ENCODE results near the gene ACVR2A.

The ACVR2A gene

DNA sequence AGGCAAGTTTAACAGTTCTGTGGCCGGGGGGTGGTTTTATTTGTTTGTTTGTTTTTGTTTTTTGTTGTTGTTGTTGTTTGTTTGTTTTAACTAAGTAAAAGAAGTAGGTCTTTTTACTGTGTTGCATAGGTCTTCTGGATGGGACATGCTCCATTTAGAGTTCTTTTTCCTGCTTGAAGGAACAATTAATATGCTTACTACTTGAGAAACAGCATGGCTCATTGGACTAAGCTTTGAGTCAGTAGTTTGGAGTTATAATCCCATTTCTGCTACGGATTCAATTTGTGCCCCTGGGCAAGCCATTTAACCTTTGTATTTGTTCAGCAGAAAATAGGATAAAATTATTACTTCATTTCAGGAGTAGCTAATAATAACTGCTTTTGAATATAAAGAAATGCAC is 8.7 kb upstream of the ACVR2A start:
- Histone ChIP-seq H3K79me2 (ENCODE audit: control insufficient read depth, insufficient read depth, low read length, unreplicated experiment) (no peaks in the 10 kb centered on the region), H3K4me1 (ENCODE audit: control insufficient read depth, insufficient read depth, low read length, unreplicated experiment) (no peaks in the 10 kb centered on the region), H2AFZ (ENCODE audit: low read length, unreplicated experiment) (no peak overlapping the region), H3K36me3 (ENCODE audit: insufficient read depth, low read length) (no peaks in the 10 kb centered on the region), H3K4me3 (ENCODE audit: low read depth, low read length) (no peak overlapping the region), H3K27ac (ENCODE audit: low read depth, low read length) (no peak overlapping the region), H3K27me3 (ENCODE audit: insufficient read depth, low read length) (no peaks in the 10 kb centered on the region)

DNA sequence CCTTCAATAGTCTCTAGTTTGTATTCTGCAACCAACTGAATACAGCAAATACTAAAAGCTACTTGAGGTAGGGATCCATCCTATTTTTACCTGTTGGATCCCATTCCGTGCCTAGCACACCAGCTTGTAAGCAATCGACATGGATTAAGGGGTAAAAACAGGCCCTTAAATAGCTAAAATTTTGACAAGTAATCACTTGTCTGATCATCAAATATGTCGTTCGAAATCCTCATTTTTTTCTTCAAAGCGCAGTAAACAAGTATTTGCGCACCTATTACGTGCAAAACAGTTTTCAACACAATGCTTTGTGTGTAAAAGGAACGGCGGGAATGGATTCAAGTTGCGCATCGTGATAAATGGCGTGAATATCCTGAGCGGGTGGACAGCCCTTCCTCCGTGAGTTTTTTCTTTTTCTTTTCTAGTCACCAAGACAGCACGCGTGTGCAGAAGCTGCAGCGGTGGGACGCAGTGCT is 1.4 kb upstream of the ACVR2A start:
- Histone ChIP-seq H2AFZ (ENCODE audit: low read length, unreplicated experiment) (peak overlapping the region; percentile 81), H3K4me3 (ENCODE audit: low read depth, low read length) (peak overlapping the region; percentile 90), H3K27me3 (ENCODE audit: insufficient read depth, low read length) (no peaks in the 10 kb centered on the region), H3K27ac (ENCODE audit: low read depth, low read length) (peak overlapping the region; percentile 87), H3K4me1 (ENCODE audit: control insufficient read depth, insufficient read depth, low read length, unreplicated experiment) (peaks cover 14% of the 10 kb centered on the region), H3K36me3 (ENCODE audit: insufficient read depth, low read length) (no peaks in the 10 kb centered on the region), H3K79me2 (ENCODE audit: control insufficient read depth, insufficient read depth, low read length, unreplicated experiment) (peaks cover 32% of the 10 kb centered on the region)

DNA sequence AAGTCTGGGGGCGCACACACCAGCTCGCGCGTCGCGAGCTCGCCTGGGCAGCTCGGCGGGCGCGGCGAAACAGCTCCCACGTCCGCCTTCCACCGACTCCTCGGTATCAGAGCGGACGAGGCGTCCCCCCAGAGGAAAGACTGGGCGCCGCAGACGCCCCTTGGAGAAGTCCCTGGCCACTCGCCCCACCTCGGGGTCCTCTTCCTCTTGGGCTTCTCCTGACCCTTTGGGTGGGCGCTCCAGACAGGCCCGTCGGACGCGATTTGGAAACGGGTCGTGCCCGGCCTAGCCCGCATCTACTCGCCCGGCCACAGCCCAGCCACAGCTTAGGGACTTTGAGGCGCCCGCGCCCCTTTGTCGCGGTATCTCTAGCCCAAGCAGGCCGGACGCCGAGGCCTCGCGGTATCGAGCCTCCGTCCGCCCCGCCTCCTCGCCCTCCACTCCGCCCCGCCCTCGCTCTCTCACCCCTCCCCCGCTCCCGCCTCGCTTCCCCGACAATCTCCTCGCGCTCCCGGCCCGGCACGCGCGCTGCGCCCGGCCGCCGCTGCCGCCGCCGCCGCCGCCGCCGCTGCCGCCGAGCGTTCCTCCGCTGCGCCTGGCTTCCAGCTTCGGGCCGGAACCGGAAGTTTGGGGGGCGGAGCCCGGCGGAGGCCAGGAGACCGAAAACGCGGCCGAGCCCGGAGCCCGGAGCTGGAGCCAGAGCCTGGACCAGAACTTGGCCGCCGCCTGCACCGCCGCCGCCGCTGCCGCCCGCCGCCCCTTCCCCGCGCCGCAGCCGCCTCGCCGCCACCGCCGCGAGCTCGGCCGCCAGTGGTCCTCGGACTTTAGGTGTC is 749 bp upstream of the ACVR2A start:
- Histone ChIP-seq H2AFZ (ENCODE audit: low read length, unreplicated experiment) (peak overlapping the region; percentile 88), H3K36me3 (ENCODE audit: insufficient read depth, low read length) (no peaks in the 10 kb centered on the region), H3K79me2 (ENCODE audit: control insufficient read depth, insufficient read depth, low read length, unreplicated experiment) (peaks cover 36% of the 10 kb centered on the region), H3K4me1 (ENCODE audit: control insufficient read depth, insufficient read depth, low read length, unreplicated experiment) (peaks cover 14% of the 10 kb centered on the region), H3K4me3 (ENCODE audit: low read depth, low read length) (peak overlapping the region; percentile 90), H3K27me3 (ENCODE audit: insufficient read depth, low read length) (no peaks in the 10 kb centered on the region), H3K27ac (ENCODE audit: low read depth, low read length) (peak overlapping the region; percentile 87)

DNA sequence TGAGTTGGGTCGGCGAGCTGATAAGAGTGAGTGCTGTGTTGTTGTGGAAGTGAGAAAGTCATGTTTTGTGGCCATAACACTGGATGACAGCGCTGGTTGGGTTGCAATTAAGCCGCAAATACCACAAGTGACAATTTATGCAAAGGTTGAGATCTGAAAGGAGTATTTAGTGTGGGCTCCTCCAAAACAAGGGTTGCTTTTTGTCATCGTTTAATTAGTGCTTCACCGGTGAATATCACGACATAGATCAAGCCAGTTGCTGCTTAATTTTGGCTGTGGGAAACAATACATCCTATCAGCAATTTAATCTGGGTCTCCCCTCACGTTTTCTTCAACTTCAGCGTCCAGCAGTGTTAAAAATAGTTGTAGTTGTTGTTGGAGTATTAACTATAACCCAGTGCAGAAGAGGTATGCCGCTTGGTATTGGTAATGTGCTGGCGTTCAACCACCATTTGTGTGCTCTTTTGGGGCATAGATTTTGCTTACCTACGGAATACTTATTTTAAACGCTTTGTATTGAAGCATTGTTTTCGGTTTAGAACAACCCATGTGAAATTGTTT is 662 bp downstream of the ACVR2A start:
- H3K27ac ChIP-seq (ENCODE audit: low read depth, low read length) = no peak overlapping the region
- peak overlapping the region; percentile 39 for H2AFZ ChIP-seq (ENCODE audit: low read length, unreplicated experiment)
- peaks cover 50% of the 10 kb centered on the region for H3K79me2 ChIP-seq (ENCODE audit: control insufficient read depth, insufficient read depth, low read length, unreplicated experiment)
- no peaks in the 10 kb centered on the region for H3K27me3 ChIP-seq (ENCODE audit: insufficient read depth, low read length)
- H3K4me1 ChIP-seq (ENCODE audit: control insufficient read depth, insufficient read depth, low read length, unreplicated experiment) = peaks cover 14% of the 10 kb centered on the region
- peak overlapping the region; percentile 87 for H3K4me3 ChIP-seq (ENCODE audit: low read depth, low read length)
- H3K36me3 ChIP-seq (ENCODE audit: insufficient read depth, low read length) = no peaks in the 10 kb centered on the region

DNA sequence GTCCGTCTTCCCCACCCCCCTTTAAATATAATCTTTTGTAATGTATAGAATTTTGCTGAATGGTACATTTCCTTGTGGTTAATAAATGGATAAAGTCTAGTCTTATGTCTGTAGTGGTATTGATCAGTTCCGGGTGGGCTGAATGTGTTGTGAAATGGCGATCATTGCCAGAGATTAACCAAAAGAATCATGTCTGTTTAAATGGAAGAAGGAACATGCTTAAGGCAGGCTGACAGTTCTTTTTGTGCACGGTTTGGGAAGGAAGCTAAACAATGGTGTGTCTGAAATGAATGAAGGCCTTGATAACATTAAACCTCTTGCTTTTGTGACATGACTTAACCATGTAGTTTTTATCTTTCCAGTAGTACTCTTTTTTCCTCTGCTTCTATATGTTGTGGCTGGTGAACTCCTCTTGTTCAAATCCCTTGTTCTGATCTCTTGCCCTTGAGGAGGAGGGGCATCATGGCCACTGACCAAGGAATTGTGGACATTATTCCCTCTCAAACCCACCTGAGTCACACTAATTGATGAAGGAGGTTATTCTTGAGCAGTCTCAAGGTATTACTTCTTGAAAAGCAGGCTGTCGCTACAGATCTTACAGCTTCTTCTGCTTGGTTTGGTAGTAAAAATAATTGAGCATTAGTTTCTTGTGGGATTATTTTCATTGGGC is 1.7 kb downstream of the ACVR2A start:
- Histone ChIP-seq H2AFZ (ENCODE audit: low read length, unreplicated experiment) (no peak overlapping the region), H3K27ac (ENCODE audit: low read depth, low read length) (no peak overlapping the region), H3K27me3 (ENCODE audit: insufficient read depth, low read length) (no peaks in the 10 kb centered on the region), H3K4me1 (ENCODE audit: control insufficient read depth, insufficient read depth, low read length, unreplicated experiment) (peaks cover 14% of the 10 kb centered on the region), H3K79me2 (ENCODE audit: control insufficient read depth, insufficient read depth, low read length, unreplicated experiment) (peaks cover 60% of the 10 kb centered on the region), H3K36me3 (ENCODE audit: insufficient read depth, low read length) (no peaks in the 10 kb centered on the region), H3K4me3 (ENCODE audit: low read depth, low read length) (peak overlapping the region; percentile 87)

DNA sequence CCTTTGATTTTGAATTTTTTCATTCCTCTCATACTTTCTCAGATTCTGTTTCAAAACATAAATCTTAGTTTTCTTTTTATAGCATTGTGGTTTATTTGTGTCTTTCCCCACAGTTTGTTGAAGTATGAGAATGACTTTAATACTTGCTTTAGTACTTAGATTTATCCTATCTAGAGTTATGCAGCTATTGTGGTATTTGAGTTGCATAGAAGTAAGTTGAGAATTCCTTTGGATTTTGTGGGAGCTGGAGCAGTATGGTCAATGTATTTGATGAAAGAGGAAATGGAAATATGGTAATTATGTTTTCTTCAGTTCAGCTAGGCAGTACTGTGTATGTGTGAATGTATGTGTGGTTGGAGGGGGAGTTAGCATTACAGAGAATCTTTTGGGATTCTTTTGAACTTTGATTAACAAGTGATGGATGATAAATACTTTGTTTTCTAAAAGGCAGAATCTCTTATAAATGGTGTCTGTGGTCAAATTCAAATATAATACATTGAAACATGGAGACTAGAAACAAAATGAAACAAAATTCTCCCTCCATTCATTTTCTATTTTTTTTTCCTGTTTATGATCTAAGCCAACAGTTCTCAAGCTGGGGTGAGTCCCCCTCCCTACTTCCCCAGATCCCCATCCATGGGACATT is 3.0 kb downstream of the ACVR2A start:
- peaks cover 73% of the 10 kb centered on the region for H3K79me2 ChIP-seq (ENCODE audit: control insufficient read depth, insufficient read depth, low read length, unreplicated experiment)
- no peaks in the 10 kb centered on the region for H3K36me3 ChIP-seq (ENCODE audit: insufficient read depth, low read length)
- no peak overlapping the region for H2AFZ ChIP-seq (ENCODE audit: low read length, unreplicated experiment)
- H3K27me3 ChIP-seq (ENCODE audit: insufficient read depth, low read length) = no peaks in the 10 kb centered on the region
- H3K27ac ChIP-seq (ENCODE audit: low read depth, low read length) = no peak overlapping the region
- peaks cover 10% of the 10 kb centered on the region for H3K4me1 ChIP-seq (ENCODE audit: control insufficient read depth, insufficient read depth, low read length, unreplicated experiment)
- H3K4me3 ChIP-seq (ENCODE audit: low read depth, low read length) = peak overlapping the region; percentile 87; the same call in 1 of the 2 replicates

DNA sequence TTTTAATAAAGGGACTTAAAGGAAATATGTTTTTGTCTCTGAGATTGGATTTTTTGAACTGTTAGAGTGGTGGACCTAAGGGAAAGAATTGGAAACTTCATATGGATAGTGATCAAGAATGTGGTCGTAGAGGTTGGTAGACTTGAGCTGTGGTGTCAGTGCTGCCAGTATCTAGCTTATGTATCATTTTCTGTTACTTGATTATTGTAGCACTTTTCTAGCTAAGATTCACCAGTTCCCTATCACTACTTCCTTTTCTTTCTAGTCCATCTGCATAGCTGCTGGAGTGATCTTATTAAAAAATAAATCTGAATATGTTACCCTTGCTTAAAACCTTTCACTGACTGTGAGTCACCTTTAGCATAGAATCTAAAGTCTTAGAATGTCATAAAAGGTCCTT is 6.0 kb downstream of the ACVR2A start:
- H3K36me3 ChIP-seq (ENCODE audit: insufficient read depth, low read length) = no peaks in the 10 kb centered on the region
- H3K27me3 ChIP-seq (ENCODE audit: insufficient read depth, low read length) = no peaks in the 10 kb centered on the region
- no peak overlapping the region for H3K4me3 ChIP-seq (ENCODE audit: low read depth, low read length)
- H3K4me1 ChIP-seq (ENCODE audit: control insufficient read depth, insufficient read depth, low read length, unreplicated experiment) = peaks cover 8% of the 10 kb centered on the region
- H2AFZ ChIP-seq (ENCODE audit: low read length, unreplicated experiment) = no peak overlapping the region
- H3K27ac ChIP-seq (ENCODE audit: low read depth, low read length) = no peak overlapping the region
- H3K79me2 ChIP-seq (ENCODE audit: control insufficient read depth, insufficient read depth, low read length, unreplicated experiment) = peaks cover 76% of the 10 kb centered on the region

DNA sequence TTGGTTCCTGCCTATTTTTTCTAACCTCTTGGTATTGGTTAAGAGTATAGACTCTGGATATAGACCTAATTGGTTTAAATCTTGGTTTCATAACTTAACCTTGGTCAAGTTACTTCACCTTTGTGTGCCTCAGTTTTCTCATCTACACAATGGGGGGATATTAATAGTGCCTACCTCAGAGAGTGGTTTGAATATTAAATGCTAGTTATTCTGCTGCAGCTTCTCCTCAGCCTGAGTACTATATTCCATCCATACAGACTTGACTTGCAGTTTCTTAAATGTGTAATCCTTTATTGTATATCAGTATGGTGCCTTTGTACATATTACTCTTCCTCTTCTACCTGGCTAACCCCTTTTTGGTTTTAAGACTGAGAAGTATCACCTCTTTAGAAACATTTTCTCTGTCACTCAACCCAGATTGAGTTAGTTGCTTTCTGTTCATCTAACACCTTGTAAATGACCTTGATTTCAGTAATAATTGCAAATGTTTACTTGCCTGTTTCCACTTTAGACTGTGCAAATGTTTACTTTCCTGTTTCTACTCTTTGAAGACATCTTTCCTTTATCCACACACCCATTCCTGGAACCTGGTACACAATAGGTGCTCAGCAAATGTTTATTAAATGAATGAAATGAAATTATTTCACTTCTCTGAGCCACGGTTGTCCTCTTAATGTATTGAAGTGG is 6.6 kb downstream of the ACVR2A start:
- Histone ChIP-seq H3K36me3 (ENCODE audit: insufficient read depth, low read length) (no peaks in the 10 kb centered on the region), H3K79me2 (ENCODE audit: control insufficient read depth, insufficient read depth, low read length, unreplicated experiment) (peaks cover 73% of the 10 kb centered on the region)

DNA sequence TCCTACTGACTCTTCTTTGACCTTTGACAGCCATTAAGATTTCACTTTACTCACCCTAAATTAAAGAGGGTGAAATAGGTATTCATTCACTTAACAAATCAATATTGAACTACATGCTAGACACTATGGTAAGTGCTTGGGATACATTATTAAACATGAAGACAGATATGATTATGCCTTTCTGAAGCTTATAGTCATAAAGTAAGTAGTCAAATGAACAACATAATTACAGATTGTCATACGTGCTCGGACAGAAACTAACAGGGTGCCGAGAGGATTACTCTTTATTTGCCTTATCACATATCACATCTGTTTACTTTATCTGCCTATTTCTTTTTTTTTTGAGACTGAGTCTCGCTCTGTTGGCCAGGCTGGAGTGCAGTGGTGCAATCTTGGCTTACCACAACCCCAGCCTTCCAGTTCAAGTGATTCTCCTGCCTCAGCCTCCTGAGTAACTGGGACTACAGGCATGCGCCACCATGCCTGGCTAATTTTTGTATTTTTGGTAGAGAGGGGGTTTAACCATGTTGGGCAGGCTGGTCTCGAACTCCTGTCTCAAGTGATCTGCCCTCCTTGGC is 9.8 kb downstream of the ACVR2A start:
- H3K79me2 ChIP-seq (ENCODE audit: control insufficient read depth, insufficient read depth, low read length, unreplicated experiment) = peaks cover 63% of the 10 kb centered on the region

More for the DNA sequence above, 6.6 kb downstream of the ACVR2A start:
- Histone ChIP-seq H3K27ac (ENCODE audit: low read depth, low read length) (no peak overlapping the region), H3K4me1 (ENCODE audit: control insufficient read depth, insufficient read depth, low read length, unreplicated experiment) (peaks cover 8% of the 10 kb centered on the region), H3K27me3 (ENCODE audit: insufficient read depth, low read length) (no peaks in the 10 kb centered on the region), H3K4me3 (ENCODE audit: low read depth, low read length) (no peak overlapping the region), H2AFZ (ENCODE audit: low read length, unreplicated experiment) (no peak overlapping the region)

DNA sequence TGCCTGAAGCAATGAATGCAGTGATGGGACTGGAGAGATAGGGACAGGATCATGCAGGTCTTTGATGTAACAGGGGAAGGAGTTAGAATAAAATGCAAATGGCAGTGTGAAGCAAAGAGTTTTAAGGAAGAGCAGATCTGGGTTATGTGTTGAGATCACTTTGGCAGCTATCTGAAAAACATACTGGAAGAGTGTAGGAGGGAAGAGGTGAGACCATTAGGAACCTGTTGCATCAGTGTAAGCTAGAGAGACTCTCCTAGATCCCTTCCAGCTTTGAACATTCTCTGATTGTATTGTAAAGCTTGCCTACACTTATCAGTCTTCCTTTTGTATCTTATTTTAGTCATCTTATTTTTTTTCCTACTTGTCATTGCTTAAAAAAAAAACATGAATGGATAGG is 10.5 kb downstream of the ACVR2A start:
- H3K79me2 ChIP-seq (ENCODE audit: control insufficient read depth, insufficient read depth, low read length, unreplicated experiment) = peaks cover 62% of the 10 kb centered on the region
- H3K4me3 ChIP-seq (ENCODE audit: low read depth, low read length) = no peak overlapping the region
- no peaks in the 10 kb centered on the region for H3K4me1 ChIP-seq (ENCODE audit: control insufficient read depth, insufficient read depth, low read length, unreplicated experiment)
- no peaks in the 10 kb centered on the region for H3K27me3 ChIP-seq (ENCODE audit: insufficient read depth, low read length)
- H2AFZ ChIP-seq (ENCODE audit: low read length, unreplicated experiment) = no peak overlapping the region
- no peak overlapping the region for H3K27ac ChIP-seq (ENCODE audit: low read depth, low read length)
- H3K36me3 ChIP-seq (ENCODE audit: insufficient read depth, low read length) = no peaks in the 10 kb centered on the region

More for the DNA sequence above, 9.8 kb downstream of the ACVR2A start:
- no peak overlapping the region for H2AFZ ChIP-seq (ENCODE audit: low read length, unreplicated experiment)
- no peaks in the 10 kb centered on the region for H3K4me1 ChIP-seq (ENCODE audit: control insufficient read depth, insufficient read depth, low read length, unreplicated experiment)
- H3K4me3 ChIP-seq (ENCODE audit: low read depth, low read length) = no peak overlapping the region
- H3K27me3 ChIP-seq (ENCODE audit: insufficient read depth, low read length) = no peaks in the 10 kb centered on the region
- no peaks in the 10 kb centered on the region for H3K36me3 ChIP-seq (ENCODE audit: insufficient read depth, low read length)
- no peak overlapping the region for H3K27ac ChIP-seq (ENCODE audit: low read depth, low read length)
